ENCODE results near the gene HSD17B13. TPM values are rescaled to one million over a fixed set of nuclear protein-coding genes. Genes with fewer than 3 reads are reported as not detected.
"Not testable (repeated sequence)": the region's sequence is repeated elsewhere in the genome, so short reads cannot be mapped to it uniquely, and the experiment has no call there.

Gene HSD17B13
- polyA plus RNA-seq, 1 of the 3 experiments (the other 2 are of a cell fraction), result 0.13 TPM

DNA sequence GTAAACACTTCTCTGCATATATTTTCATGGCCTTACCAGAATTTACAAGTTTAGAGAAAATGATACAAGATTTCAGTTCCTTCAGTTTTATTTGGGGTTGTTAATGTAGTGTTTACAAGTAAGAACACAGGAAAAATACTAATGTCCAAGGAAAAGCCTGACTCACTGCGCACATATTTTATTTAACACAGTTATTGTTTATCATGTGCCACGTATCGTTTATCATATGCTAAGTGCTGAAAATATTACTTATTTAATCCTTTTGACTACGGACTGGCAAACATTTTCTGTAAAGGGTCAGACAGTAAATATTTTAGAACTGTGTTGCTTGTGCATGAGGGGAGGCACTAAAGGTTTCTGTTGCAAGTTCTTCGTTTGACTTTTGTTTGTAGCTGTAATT lies 794 bp downstream of the HSD17B13 start:
- CTCF ChIA-PET, result no interaction called here
- POLR2A ChIA-PET, result no interaction called here
- no peaks in the 10 kb centered on the region for H3K79me2 ChIP-seq (ENCODE audit: insufficient read depth)
- no peak overlapping the region for H3K4me3 ChIP-seq (ENCODE audit: low read depth in 2 of 2, low read length in 1 of 2)
- H3K27me3 ChIP-seq (ENCODE audit: insufficient read depth), result no peaks in the 10 kb centered on the region
- no peak overlapping the region for H3K27ac ChIP-seq (ENCODE audit: low read depth in 2 of 2, low read length in 1 of 2)
- H3F3A ChIP-seq (replicated peaks; ENCODE audit: insufficient read depth), result no peaks in the 10 kb centered on the region
- no peaks in the 10 kb centered on the region for H3K9me3 ChIP-seq
- no peak overlapping the region for H2AFZ ChIP-seq (ENCODE audit: low read depth)
- no peak for DNase-seq
- 86% methylated on average over 5 of the region's 5 CpGs for WGBS (ENCODE audit: low lambda C conversion rate)
- no peaks in the 10 kb centered on the region for H3K9me2 ChIP-seq
- no peaks in the 10 kb centered on the region for H3K36me3 ChIP-seq (replicated peaks in 1 of 2; ENCODE audit: control insufficient read depth in 1 of 2, insufficient read depth in 2 of 2, low read length in 1 of 2)
- H3K4me1 ChIP-seq (ENCODE audit: control insufficient read depth in 1 of 2, insufficient read depth in 2 of 2, low read depth in 1 of 2, low read length in 1 of 2), result no peaks in the 10 kb centered on the region
- TF ChIP-seq, protein P1, sequence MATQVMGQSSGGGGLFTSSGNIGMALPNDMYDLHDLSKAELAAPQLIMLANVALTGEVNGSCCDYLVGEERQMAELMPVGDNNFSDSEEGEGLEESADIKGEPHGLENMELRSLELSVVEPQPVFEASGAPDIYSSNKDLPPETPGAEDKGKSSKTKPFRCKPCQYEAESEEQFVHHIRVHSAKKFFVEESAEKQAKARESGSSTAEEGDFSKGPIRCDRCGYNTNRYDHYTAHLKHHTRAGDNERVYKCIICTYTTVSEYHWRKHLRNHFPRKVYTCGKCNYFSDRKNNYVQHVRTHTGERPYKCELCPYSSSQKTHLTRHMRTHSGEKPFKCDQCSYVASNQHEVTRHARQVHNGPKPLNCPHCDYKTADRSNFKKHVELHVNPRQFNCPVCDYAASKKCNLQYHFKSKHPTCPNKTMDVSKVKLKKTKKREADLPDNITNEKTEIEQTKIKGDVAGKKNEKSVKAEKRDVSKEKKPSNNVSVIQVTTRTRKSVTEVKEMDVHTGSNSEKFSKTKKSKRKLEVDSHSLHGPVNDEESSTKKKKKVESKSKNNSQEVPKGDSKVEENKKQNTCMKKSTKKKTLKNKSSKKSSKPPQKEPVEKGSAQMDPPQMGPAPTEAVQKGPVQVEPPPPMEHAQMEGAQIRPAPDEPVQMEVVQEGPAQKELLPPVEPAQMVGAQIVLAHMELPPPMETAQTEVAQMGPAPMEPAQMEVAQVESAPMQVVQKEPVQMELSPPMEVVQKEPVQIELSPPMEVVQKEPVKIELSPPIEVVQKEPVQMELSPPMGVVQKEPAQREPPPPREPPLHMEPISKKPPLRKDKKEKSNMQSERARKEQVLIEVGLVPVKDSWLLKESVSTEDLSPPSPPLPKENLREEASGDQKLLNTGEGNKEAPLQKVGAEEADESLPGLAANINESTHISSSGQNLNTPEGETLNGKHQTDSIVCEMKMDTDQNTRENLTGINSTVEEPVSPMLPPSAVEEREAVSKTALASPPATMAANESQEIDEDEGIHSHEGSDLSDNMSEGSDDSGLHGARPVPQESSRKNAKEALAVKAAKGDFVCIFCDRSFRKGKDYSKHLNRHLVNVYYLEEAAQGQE (IDR thresholded peaks at IDR 0.05; ENCODE audit: low read depth, low read length), result no peak
- H3K9ac ChIP-seq, result no peak overlapping the region
- H3K4me2 ChIP-seq, result no peak overlapping the region
- no peaks in the 10 kb centered on the region for H4K20me1 ChIP-seq (ENCODE audit: insufficient read depth)

DNA sequence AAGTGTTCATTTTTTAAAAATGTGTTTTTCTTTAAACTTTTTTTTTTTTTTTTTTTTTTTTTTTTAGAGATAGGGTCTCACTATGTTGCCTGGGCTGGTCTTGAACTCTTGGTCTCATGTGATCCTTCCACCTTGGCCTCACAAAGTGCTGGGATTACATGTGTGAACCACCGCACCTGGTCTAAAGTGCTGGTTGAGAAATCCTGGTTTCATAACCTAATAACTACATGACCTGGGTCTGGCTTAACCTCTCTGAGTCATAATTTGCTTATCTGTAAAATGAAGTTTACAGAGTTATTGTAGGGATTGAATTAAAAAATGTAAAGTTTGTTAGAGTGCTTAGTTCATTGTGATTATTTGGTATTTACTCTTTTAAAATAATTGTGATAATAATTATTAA lies 5.2 kb downstream of the HSD17B13 start:
- ChIA-PET CTCF (no interaction called here), POLR2A (no interaction called here)
- Histone ChIP-seq H3K27ac (ENCODE audit: low read depth in 2 of 2, low read length in 1 of 2) (no peak overlapping the region), H3K9me2 (no peaks in the 10 kb centered on the region), H2AFZ (ENCODE audit: low read depth) (no peak overlapping the region), H3K79me2 (ENCODE audit: insufficient read depth) (no peaks in the 10 kb centered on the region), H3K4me2 (no peak overlapping the region), H3K4me1 (ENCODE audit: control insufficient read depth in 1 of 2, insufficient read depth in 2 of 2, low read depth in 1 of 2, low read length in 1 of 2) (no peaks in the 10 kb centered on the region), H3K4me3 (ENCODE audit: low read depth in 2 of 2, low read length in 1 of 2) (no peak overlapping the region), H3K27me3 (ENCODE audit: insufficient read depth) (no peaks in the 10 kb centered on the region), H3F3A (replicated peaks; ENCODE audit: insufficient read depth) (no peaks in the 10 kb centered on the region), H3K9ac (no peak overlapping the region), H4K20me1 (ENCODE audit: insufficient read depth) (no peaks in the 10 kb centered on the region), H3K9me3 (no peaks in the 10 kb centered on the region), H3K36me3 (replicated peaks in 1 of 2; ENCODE audit: control insufficient read depth in 1 of 2, insufficient read depth in 2 of 2, low read length in 1 of 2) (no peaks in the 10 kb centered on the region)
- 100% methylated on average over 1 of the region's 1 CpG for WGBS (ENCODE audit: low lambda C conversion rate)
- DNase-seq, result no peak
- TF ChIP-seq FOSL2 (IDR thresholded peaks at IDR 0.05; ENCODE audit: borderline replicate concordance, low read depth) (no peak), MEF2A (IDR thresholded peaks at IDR 0.05; ENCODE audit: borderline replicate concordance, low read depth) (no peak), RXRA (IDR thresholded peaks at IDR 0.05; ENCODE audit: borderline replicate concordance, low read depth) (no peak), FOXJ3 (CRISPR knock-in tag; IDR thresholded peaks at IDR 0.05) (no peak)

DNA sequence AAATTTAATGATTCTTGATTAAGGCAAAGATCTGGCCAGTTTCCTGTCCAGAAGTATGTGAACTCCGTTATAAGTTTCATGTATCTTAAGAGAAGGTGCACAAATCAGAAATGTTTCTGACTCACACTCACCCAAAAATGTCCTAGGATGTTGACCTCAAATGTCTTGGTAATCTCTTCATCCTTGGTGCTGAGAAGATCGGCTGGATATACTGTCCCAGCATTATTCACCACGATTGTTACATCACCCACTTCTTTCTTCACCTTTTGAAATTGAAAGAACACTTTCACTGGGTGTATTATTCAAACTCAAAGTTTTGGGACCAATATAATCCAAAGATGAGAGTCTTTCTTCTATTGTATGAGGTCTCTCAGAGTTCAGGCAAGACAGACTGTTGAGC lies 5.7 kb downstream of the HSD17B13 start:
- Histone ChIP-seq H3K36me3 (replicated peaks in 1 of 2; ENCODE audit: control insufficient read depth in 1 of 2, insufficient read depth in 2 of 2, low read length in 1 of 2) (no peaks in the 10 kb centered on the region), H2AFZ (ENCODE audit: low read depth) (no peak overlapping the region), H4K20me1 (ENCODE audit: insufficient read depth) (no peaks in the 10 kb centered on the region), H3K9ac (no peak overlapping the region), H3K9me3 (no peaks in the 10 kb centered on the region), H3K27me3 (ENCODE audit: insufficient read depth) (no peaks in the 10 kb centered on the region), H3K27ac (ENCODE audit: low read depth in 2 of 2, low read length in 1 of 2) (no peak overlapping the region), H3F3A (replicated peaks; ENCODE audit: insufficient read depth) (no peaks in the 10 kb centered on the region), H3K4me2 (no peak overlapping the region), H3K9me2 (no peaks in the 10 kb centered on the region), H3K4me1 (ENCODE audit: control insufficient read depth in 1 of 2, insufficient read depth in 2 of 2, low read depth in 1 of 2, low read length in 1 of 2) (no peaks in the 10 kb centered on the region), H3K79me2 (ENCODE audit: insufficient read depth) (no peaks in the 10 kb centered on the region), H3K4me3 (ENCODE audit: low read depth in 2 of 2, low read length in 1 of 2) (no peak overlapping the region)
- POLR2A ChIA-PET, result no interaction called here
- DNase-seq, result no peak
- CTCF ChIA-PET, result interaction anchor here (1.4 kb wide), 1 partner anchor 59 kb away, joined by 4 read pairs; no protein-coding TSS in a partner anchor
- TF ChIP-seq, protein P2, sequence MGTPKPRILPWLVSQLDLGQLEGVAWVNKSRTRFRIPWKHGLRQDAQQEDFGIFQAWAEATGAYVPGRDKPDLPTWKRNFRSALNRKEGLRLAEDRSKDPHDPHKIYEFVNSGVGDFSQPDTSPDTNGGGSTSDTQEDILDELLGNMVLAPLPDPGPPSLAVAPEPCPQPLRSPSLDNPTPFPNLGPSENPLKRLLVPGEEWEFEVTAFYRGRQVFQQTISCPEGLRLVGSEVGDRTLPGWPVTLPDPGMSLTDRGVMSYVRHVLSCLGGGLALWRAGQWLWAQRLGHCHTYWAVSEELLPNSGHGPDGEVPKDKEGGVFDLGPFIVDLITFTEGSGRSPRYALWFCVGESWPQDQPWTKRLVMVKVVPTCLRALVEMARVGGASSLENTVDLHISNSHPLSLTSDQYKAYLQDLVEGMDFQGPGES (IDR thresholded peaks at IDR 0.05; ENCODE audit: low read depth, low read length), result no peak
- 87% methylated on average over 3 of the region's 3 CpGs for WGBS (ENCODE audit: low lambda C conversion rate)

DNA sequence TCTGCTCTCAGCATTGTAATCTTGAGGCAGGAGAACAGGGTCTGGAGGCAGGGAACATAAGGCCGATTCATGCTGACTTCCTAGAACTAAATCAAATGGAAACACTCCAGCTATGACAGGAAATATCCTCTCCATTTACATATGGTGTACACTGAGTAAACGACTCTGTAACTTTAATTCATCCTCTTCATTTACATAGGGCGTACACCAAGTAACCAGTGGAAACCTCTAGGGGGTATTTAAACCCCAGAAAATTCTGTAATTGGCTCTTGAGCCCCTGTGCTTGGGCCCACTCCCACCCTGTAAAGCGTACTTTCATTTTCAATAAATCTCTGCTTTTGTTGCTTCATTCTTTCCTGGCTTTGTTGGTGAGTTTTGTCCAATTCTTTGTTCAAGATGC lies 7.7 kb downstream of the HSD17B13 start:
- H3K4me1 ChIP-seq (ENCODE audit: control insufficient read depth in 1 of 2, insufficient read depth in 2 of 2, low read depth in 1 of 2, low read length in 1 of 2); H3K9me2 ChIP-seq; H3K9me3 ChIP-seq; POLR2A ChIA-PET; H2AFZ ChIP-seq (ENCODE audit: low read depth); H3K4me3 ChIP-seq (ENCODE audit: low read depth in 2 of 2, low read length in 1 of 2); H3K9ac ChIP-seq; H3K27me3 ChIP-seq (ENCODE audit: insufficient read depth); H3K79me2 ChIP-seq (ENCODE audit: insufficient read depth); H3K27ac ChIP-seq (ENCODE audit: low read depth in 2 of 2, low read length in 1 of 2); H3K4me2 ChIP-seq; H3K36me3 ChIP-seq (replicated peaks in 1 of 2; ENCODE audit: control insufficient read depth in 1 of 2, insufficient read depth in 2 of 2, low read length in 1 of 2); H4K20me1 ChIP-seq (ENCODE audit: insufficient read depth); CTCF ChIA-PET; DNase-seq; H3F3A ChIP-seq (replicated peaks; ENCODE audit: insufficient read depth): not testable (repeated sequence)
- WGBS (ENCODE audit: low lambda C conversion rate), result 84% methylated on average over 4 of the region's 4 CpGs
